ENCODE data around the gene CHRM5. TPM values are rescaled to one million over a fixed set of nuclear protein-coding genes. Genes with fewer than 3 reads are reported as not detected.

The CHRM5 gene
- total RNA-seq, 2 donors from 2014 or later = not detected

GRCh38 chr15:34056911-34057310 is 88.6 kb downstream of the CHRM5 start:
- H3K27ac Mint-ChIP-seq = peak overlapping the region; percentile 37
- peaks cover 2% of the 10 kb centered on the region for H3K4me1 Mint-ChIP-seq
- H3K27me3 Mint-ChIP-seq = peaks cover 7% of the 10 kb centered on the region
- H3K4me3 Mint-ChIP-seq = no peak overlapping the region
- peaks cover 5% of the 10 kb centered on the region for H3K36me3 Mint-ChIP-seq (ENCODE audit: low read depth)
- no peaks in the 10 kb centered on the region for H3K9me3 ChIP-seq (ENCODE audit: control insufficient read depth, low read length, poor library complexity, severe bottlenecking)
- no peak for DNase-seq
- no peak for ATAC-seq

GRCh38 chr15:34059476-34059875 is 91.2 kb downstream of the CHRM5 start:
- H3K36me3 Mint-ChIP-seq (ENCODE audit: low read depth) = peaks cover 4% of the 10 kb centered on the region
- no peak for ATAC-seq
- H3K4me1 Mint-ChIP-seq = peaks cover 4% of the 10 kb centered on the region
- no peak for DNase-seq
- peaks cover 7% of the 10 kb centered on the region for H3K27me3 Mint-ChIP-seq
- H3K9me3 ChIP-seq (ENCODE audit: control insufficient read depth, low read length, poor library complexity, severe bottlenecking) = no peaks in the 10 kb centered on the region
- peak overlapping the region; percentile 67 for H3K27ac Mint-ChIP-seq
- no peak overlapping the region for H3K4me3 Mint-ChIP-seq

- Mint-ChIP-seq H3K27ac (peak overlapping the region; percentile 67), H3K36me3 (ENCODE audit: low read depth) (peaks cover 4% of the 10 kb centered on the region), H3K4me1 (peaks cover 4% of the 10 kb centered on the region), H3K27me3 (peaks cover 7% of the 10 kb centered on the region), H3K4me3 (no peak overlapping the region)
- no peaks in the 10 kb centered on the region for H3K9me3 ChIP-seq (ENCODE audit: control insufficient read depth, low read length, poor library complexity, severe bottlenecking)
- ATAC-seq (no peak), DNase-seq (no peak)
These were observed 91.6 kb downstream of the CHRM5 start for GRCh38 chr15:34059946-34060345.

- Mint-ChIP-seq H3K36me3 (ENCODE audit: low read depth) (peaks cover 3% of the 10 kb centered on the region), H3K4me1 (peaks cover 4% of the 10 kb centered on the region), H3K27ac (peak overlapping the region; percentile 51), H3K4me3 (no peak overlapping the region), H3K27me3 (peaks cover 7% of the 10 kb centered on the region)
- DNase-seq (no peak), ATAC-seq (no peak)
- H3K9me3 ChIP-seq (ENCODE audit: control insufficient read depth, low read length, poor library complexity, severe bottlenecking) = no peaks in the 10 kb centered on the region
These were observed 96.1 kb downstream of the CHRM5 start for GRCh38 chr15:34064438-34064837.

GRCh38 chr15:34065261-34065660 is 97.0 kb downstream of the CHRM5 start:
- Mint-ChIP-seq H3K36me3 (ENCODE audit: low read depth) (no peaks in the 10 kb centered on the region), H3K4me1 (peaks cover 4% of the 10 kb centered on the region), H3K27me3 (no peaks in the 10 kb centered on the region), H3K4me3 (no peak overlapping the region), H3K27ac (no peak overlapping the region)
- ATAC-seq (no peak), DNase-seq (no peak)
- no peaks in the 10 kb centered on the region for H3K9me3 ChIP-seq (ENCODE audit: control insufficient read depth, low read length, poor library complexity, severe bottlenecking)

- ATAC-seq (no peak), DNase-seq (no peak)
- H3K4me1 Mint-ChIP-seq = peaks cover 4% of the 10 kb centered on the region
- no peak overlapping the region for H3K27ac Mint-ChIP-seq
- no peaks in the 10 kb centered on the region for H3K36me3 Mint-ChIP-seq (ENCODE audit: low read depth)
- H3K4me3 Mint-ChIP-seq = no peak overlapping the region
- H3K9me3 ChIP-seq (ENCODE audit: control insufficient read depth, low read length, poor library complexity, severe bottlenecking) = no peaks in the 10 kb centered on the region
- H3K27me3 Mint-ChIP-seq = no peaks in the 10 kb centered on the region
These were observed 97.6 kb downstream of the CHRM5 start for GRCh38 chr15:34065941-34066340.

- Mint-ChIP-seq H3K4me1 (no peaks in the 10 kb centered on the region), H3K36me3 (ENCODE audit: low read depth) (peaks cover 2% of the 10 kb centered on the region), H3K27me3 (no peaks in the 10 kb centered on the region), H3K27ac (no peak overlapping the region), H3K4me3 (no peak overlapping the region)
- DNase-seq (no peak), ATAC-seq (no peak)
- H3K9me3 ChIP-seq (ENCODE audit: control insufficient read depth, low read length, poor library complexity, severe bottlenecking) = no peaks in the 10 kb centered on the region
These were observed 101.7 kb downstream of the CHRM5 start for GRCh38 chr15:34070003-34070402.

- H3K4me3 Mint-ChIP-seq = no peak overlapping the region
- H3K36me3 Mint-ChIP-seq (ENCODE audit: low read depth) = peaks cover 9% of the 10 kb centered on the region
- DNase-seq (no peak), ATAC-seq (no peak)
- H3K4me1 Mint-ChIP-seq = no peaks in the 10 kb centered on the region
- no peaks in the 10 kb centered on the region for H3K27me3 Mint-ChIP-seq
- H3K9me3 ChIP-seq (ENCODE audit: control insufficient read depth, low read length, poor library complexity, severe bottlenecking) = no peaks in the 10 kb centered on the region
- H3K27ac Mint-ChIP-seq = no peak overlapping the region
These were observed 108.5 kb downstream of the CHRM5 start for GRCh38 chr15:34076785-34077184.

GRCh38 chr15:34078900-34079299 is 110.6 kb downstream of the CHRM5 start:
- Mint-ChIP-seq H3K4me1 (no peaks in the 10 kb centered on the region), H3K27ac (no peak overlapping the region), H3K27me3 (no peaks in the 10 kb centered on the region), H3K36me3 (ENCODE audit: low read depth) (peaks cover 9% of the 10 kb centered on the region), H3K4me3 (no peak overlapping the region)
- DNase-seq (no peak), ATAC-seq (no peak)
- no peaks in the 10 kb centered on the region for H3K9me3 ChIP-seq (ENCODE audit: control insufficient read depth, low read length, poor library complexity, severe bottlenecking)

- Mint-ChIP-seq H3K4me1 (no peaks in the 10 kb centered on the region), H3K27me3 (no peaks in the 10 kb centered on the region), H3K27ac (no peak overlapping the region), H3K36me3 (ENCODE audit: low read depth) (peaks cover 7% of the 10 kb centered on the region), H3K4me3 (no peak overlapping the region)
- DNase-seq (no peak), ATAC-seq (no peak)
- no peaks in the 10 kb centered on the region for H3K9me3 ChIP-seq (ENCODE audit: control insufficient read depth, low read length, poor library complexity, severe bottlenecking)
These were observed 111.6 kb downstream of the CHRM5 start for GRCh38 chr15:34079904-34080303.

- Mint-ChIP-seq H3K27ac (no peak overlapping the region), H3K36me3 (ENCODE audit: low read depth) (peaks cover 6% of the 10 kb centered on the region), H3K4me3 (no peak overlapping the region), H3K4me1 (peaks cover 2% of the 10 kb centered on the region), H3K27me3 (no peaks in the 10 kb centered on the region)
- H3K9me3 ChIP-seq (ENCODE audit: control insufficient read depth, low read length, poor library complexity, severe bottlenecking) = no peaks in the 10 kb centered on the region
- ATAC-seq (no peak), DNase-seq (no peak)
These were observed 115.8 kb downstream of the CHRM5 start for GRCh38 chr15:34084086-34084485.

GRCh38 chr15:34085746-34086145 is 117.4 kb downstream of the CHRM5 start:
- Mint-ChIP-seq H3K4me1 (peaks cover 5% of the 10 kb centered on the region), H3K36me3 (ENCODE audit: low read depth) (peaks cover 6% of the 10 kb centered on the region)
- no peak for ATAC-seq

GRCh38 chr15:34099914-34100313 is 131.6 kb downstream of the CHRM5 start:
- Mint-ChIP-seq H3K27me3 (no peaks in the 10 kb centered on the region), H3K27ac (peak overlapping the region; percentile 72), H3K36me3 (ENCODE audit: low read depth) (peaks cover 3% of the 10 kb centered on the region), H3K4me1 (peaks cover 27% of the 10 kb centered on the region), H3K4me3 (peak overlapping the region; percentile 39)
- ATAC-seq = no peak
- no peaks in the 10 kb centered on the region for H3K9me3 ChIP-seq (ENCODE audit: control insufficient read depth, low read length, poor library complexity, severe bottlenecking)
- DNase-seq = no peak

More at GRCh38 chr15:34085746-34086145, 117.4 kb downstream of the CHRM5 start:
- H3K9me3 ChIP-seq (ENCODE audit: control insufficient read depth, low read length, poor library complexity, severe bottlenecking) = no peaks in the 10 kb centered on the region
- Mint-ChIP-seq H3K4me3 (no peak overlapping the region), H3K27me3 (no peaks in the 10 kb centered on the region), H3K27ac (peak overlapping the region; percentile 24)
- no peak for DNase-seq

GRCh38 chr15:34101366-34102174 is 133.3 kb downstream of the CHRM5 start, which contains the start of the genes EMC7 and PGBD4:
Gene EMC7 (minus strand): TSS chr15:34101862. CDS start chr15:34101839, 23 bp downstream.
Gene PGBD4 (plus strand): TSS chr15:34102083. CDS start chr15:34102532, 449 bp downstream.
- H3K4me1 Mint-ChIP-seq = peaks cover 27% of the 10 kb centered on the region
- peak within 1 kb of the TSS; percentile 99 for H3K4me3 Mint-ChIP-seq
- H3K27ac Mint-ChIP-seq = peak within 1 kb of the TSS; percentile 99
- H3K36me3 Mint-ChIP-seq (ENCODE audit: low read depth) = peaks cover 3% of the 10 kb centered on the region
- DNase-seq (peak; percentile 95 to 99 (median 97)), ATAC-seq (peak; percentile 97)
- H3K27me3 Mint-ChIP-seq = no peaks in the 10 kb centered on the region
- no peaks in the 10 kb centered on the region for H3K9me3 ChIP-seq (ENCODE audit: control insufficient read depth, low read length, poor library complexity, severe bottlenecking)

Measured in T-helper 17 cell (primary cell).